A549 (cell line): ENCODE data around the gene GABPB1.

Experiments
- EP300 ChIP-seq, 2 experiments: fragments of >200 bp; sonication (Bioruptor Twin); formaldehyde crosslinking; IDR thresholded peaks; 2 replicates in 1 of 2; 3 replicates in 1 of 2; pipeline ENCODE4 v1.6.1; 2016 to 2017
- NR3C1 ChIP-seq: fragments of >200 bp; sonication (Bioruptor Twin); formaldehyde crosslinking; IDR thresholded peaks from 3 replicates; pipeline ENCODE4 v1.6.1; 2017
- POLR2A ChIP-seq: IDR thresholded peaks from 2 replicates; pipeline ENCODE4 v1.6.1; 2012; ENCODE audit warnings: mild to moderate bottlenecking, low read length
- RAD21 ChIP-seq, 2 experiments: fragments of >200 bp in 1 of 2; sonication (Bioruptor Twin) in 1 of 2; formaldehyde crosslinking in 1 of 2; IDR thresholded peaks in 1 of 2; conservative IDR thresholded peaks in 1 of 2; 2 replicates in 1 of 2; 3 replicates in 1 of 2; pipeline ENCODE4 v1.6.1; 2012 to 2018; ENCODE audit warnings: inconsistent platforms in 1 of 2

DNA sequence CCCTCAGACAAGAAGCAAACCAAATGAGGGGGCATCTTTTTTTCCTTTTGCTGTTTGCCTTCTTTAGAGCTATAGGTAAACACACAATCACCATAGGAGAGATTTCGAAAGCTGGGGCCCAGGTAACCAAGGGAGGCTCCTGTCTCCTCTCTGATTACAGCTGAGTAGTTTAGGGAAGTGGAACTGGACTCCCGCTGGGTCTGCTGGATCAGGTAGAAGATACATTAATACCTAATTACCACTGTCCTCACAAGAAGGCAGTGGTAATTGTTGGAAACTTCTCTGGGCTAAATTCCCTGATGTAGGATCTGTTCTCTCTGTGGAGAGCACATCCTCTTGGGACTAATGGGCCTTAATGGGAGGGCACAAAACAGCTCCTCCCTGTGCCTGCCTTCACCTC lies 122.2 kb downstream of the GABPB1 start:
- TF ChIP-seq RAD21 (conservative IDR thresholded peaks at IDR 0.05 in 1 of 2, IDR thresholded peaks at IDR 0.05 in 1 of 2), result no peak
- TF ChIP-seq POLR2A, result no peak
- TF ChIP-seq NR3C1, result no peak
- TF ChIP-seq EP300 (IDR thresholded peaks at IDR 0.05), result no peak
